Heart right ventricle (tissue), 16 donors: Measurements from ENCODE around the gene LOXHD1. TPM values are rescaled to one million over a fixed set of nuclear protein-coding genes. Genes with fewer than 3 reads are reported as not detected.

Source experiments
- ATAC-seq, 8 donors: fragments of 200-7000 bp; cut with Tn5 transposase; one replicate each; pipeline ENCODE4 v1.9.1; 2020; ENCODE audit warnings: mild to moderate bottlenecking in 8 of 8, moderate library complexity in 8 of 8, moderate number of reproducible peaks in 1 of 8
- DNase-seq, 2 donors: peaks; one replicate each; pipeline ENCODE4 v3.0.0-alpha.2; 2020
- H3K27ac ChIP-seq, 10 donors: fragments of 200-600 bp; sonication (generic) in 2 of 10; one replicate each; pipeline versions ENCODE4 v1.5.0 to v1.8.0; 2020 to 2022; ENCODE audit warnings: mild to moderate bottlenecking in 3 of 10
- H3K27me3 ChIP-seq, 7 donors: fragments of 200-600 bp; one replicate each; pipeline ENCODE4 v1.8.0; 2021 to 2022; ENCODE audit warnings: mild to moderate bottlenecking in 2 of 7
- H3K36me3 ChIP-seq, 9 donors: fragments of 200-600 bp; sonication (generic) in 1 of 9; one replicate each; pipeline versions ENCODE4 v1.5.0 to v1.8.0; 2020 to 2022; ENCODE audit warnings: mild to moderate bottlenecking in 2 of 9
- H3K4me1 ChIP-seq, 9 donors: fragments of 200-600 bp; sonication (generic) in 1 of 9; one replicate each; pipeline versions ENCODE4 v1.5.0 to v1.8.0; 2020 to 2022; ENCODE audit warnings: mild to moderate bottlenecking in 4 of 9
- H3K4me3 ChIP-seq, 10 donors: fragments of 200-600 bp; sonication (generic) in 2 of 10; one replicate each; pipeline versions ENCODE4 v1.5.0 to v1.8.0; 2020 to 2022; ENCODE audit warnings: mild to moderate bottlenecking in 7 of 10, moderate library complexity in 2 of 10
- H3K9me3 ChIP-seq, 11 donors: fragments of 200-600 bp in 10 of 11; sonication (generic) in 2 of 11; one replicate each; pipeline versions ENCODE4 v1.5.0 to v1.8.0; 2013 to 2022; ENCODE audit warnings: mild to moderate bottlenecking in 2 of 11, control low read depth in 1 of 11, moderate library complexity in 1 of 11
- WGBS, 2 donors: extraction: QIAGEN DNeasy Blood & Tissue Kit; methylation state at CpG; one replicate each; pipeline ENCODE4 v1.1.7; 2013; ENCODE audit warnings: inconsistent platforms in 1 of 2; 5-methylcytosine and 5-hydroxymethylcytosine counted together
- intact Hi-C, 10 donors: fragments of 100-400 bp; cut with DNase I; formaldehyde crosslinking; loops; one replicate each; pipeline versions ENCODE4 v1.11.1 to v1.14.2; 2022
- polyA plus RNA-seq, 2 donors: library from polyadenylated mRNA; stranded (reverse); fragments of 200-250 nt; gene quantifications; one replicate each; pipeline ENCODE4 v1.2.3, GENCODE V29; 2013
- total RNA-seq, 10 donors: library from RNA; stranded (reverse); fragmentation: NEBNext Ultra II Directional in 3 of 10; extraction: Animal tissue kit (Norgen Biotek cat#: 25700) in 3 of 10; gene quantifications; one replicate each; pipeline versions ENCODE4 v1.2.1 to v1.2.4, GENCODE V29; 2021 to 2023
- TF ChIP-seq, protein P1 (sequence below), 9 donors: fragments of 200-600 bp; sonication (generic) in 2 of 9; IDR thresholded peaks; one replicate each; pipeline versions ENCODE4 v1.5.0 to v1.8.0; 2021 to 2022; ENCODE audit warnings: antibody characterized with exemption in 9 of 9, mild to moderate bottlenecking in 5 of 9, moderate library complexity in 1 of 9
- donor health status: Arrhythmogenic right ventricular cardiomyopathy.
- donor health status: ischemic (EF 13 %, LVEDD 7.1; RV severe dilation, severe dysfunction).
- donor health status: healthy with polysubstance abuse.
- donor health status: DM: no; HTN: yes; CAD: no.
- donor health status: DM: no; HTN: no; CAD: no.
- donor health status: ischemic (EF 25% LVEDD 6.9; RV normal size, moderate dysfunction).
- donor health status: ischemic (EF 25% LVEDD 5.7; RV mildly dilated, moderate dysfunction).
- donor health status: healthy.
- donor health status: DM: yes; HTN: yes; CAD: no.
- donor health status: Ischemic cardiomyopathy.
- donor health status: ischemic (EF 35%, LVEDD 5.7; RV mildly dilated, moderate dysfunction).
- donor health status: nonischemic (EF 11% LVEDD 7.7; RV severe dilation, severe dysfunction).
- donor health status: DM: yes; HTN: yes; CAD: no.
- donor health status: PGD.
- donor health status: ischemic (EF 29% LVEDD 5.4; RV normal size, mild dysfunction).
- donor health status: nonischemic (EF 23%, LVEDD 6.1; RV moderate dilation, normal function).

Gene LOXHD1
- total and polyA plus RNA-seq, 12 donors, result 0.15 to 1.9 (median 0.88) TPM

DNA sequence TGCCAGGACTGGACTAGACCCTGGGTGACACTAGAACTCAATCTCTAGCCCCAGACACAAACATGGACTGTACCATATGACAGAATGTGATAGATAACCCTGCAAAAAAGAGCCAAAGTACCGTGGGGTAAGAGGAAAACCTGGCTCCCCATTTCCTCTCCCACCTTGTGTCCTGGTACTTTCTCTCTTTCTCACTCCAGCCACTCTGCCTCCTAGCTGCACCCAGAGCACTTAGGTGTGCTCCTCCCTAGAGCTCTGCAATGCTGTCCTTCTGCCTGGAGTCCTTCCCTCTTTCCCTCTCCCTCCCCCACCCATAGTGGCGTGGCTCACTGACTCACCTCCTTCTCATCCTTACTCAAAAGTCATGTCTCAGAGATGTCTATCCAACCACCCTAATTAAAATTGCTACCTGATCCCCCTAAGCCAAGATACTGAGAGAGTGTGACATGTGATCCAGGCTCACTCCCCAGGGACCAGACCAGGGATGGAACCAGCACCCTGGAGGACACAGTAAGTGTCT lies 171.3 kb downstream of the LOXHD1 start:
- DNase-seq, result no peak
- no peaks in the 10 kb centered on the region for H3K36me3 ChIP-seq
- H3K9me3 ChIP-seq, result peaks cover 0 to 10% (median 4%) of the 10 kb centered on the region in 11 donors
- H3K4me1 ChIP-seq, result peaks cover 0 to 21% (median 6%) of the 10 kb centered on the region in 9 donors
- no peak overlapping the region for H3K4me3 ChIP-seq
- TF ChIP-seq, protein P1, sequence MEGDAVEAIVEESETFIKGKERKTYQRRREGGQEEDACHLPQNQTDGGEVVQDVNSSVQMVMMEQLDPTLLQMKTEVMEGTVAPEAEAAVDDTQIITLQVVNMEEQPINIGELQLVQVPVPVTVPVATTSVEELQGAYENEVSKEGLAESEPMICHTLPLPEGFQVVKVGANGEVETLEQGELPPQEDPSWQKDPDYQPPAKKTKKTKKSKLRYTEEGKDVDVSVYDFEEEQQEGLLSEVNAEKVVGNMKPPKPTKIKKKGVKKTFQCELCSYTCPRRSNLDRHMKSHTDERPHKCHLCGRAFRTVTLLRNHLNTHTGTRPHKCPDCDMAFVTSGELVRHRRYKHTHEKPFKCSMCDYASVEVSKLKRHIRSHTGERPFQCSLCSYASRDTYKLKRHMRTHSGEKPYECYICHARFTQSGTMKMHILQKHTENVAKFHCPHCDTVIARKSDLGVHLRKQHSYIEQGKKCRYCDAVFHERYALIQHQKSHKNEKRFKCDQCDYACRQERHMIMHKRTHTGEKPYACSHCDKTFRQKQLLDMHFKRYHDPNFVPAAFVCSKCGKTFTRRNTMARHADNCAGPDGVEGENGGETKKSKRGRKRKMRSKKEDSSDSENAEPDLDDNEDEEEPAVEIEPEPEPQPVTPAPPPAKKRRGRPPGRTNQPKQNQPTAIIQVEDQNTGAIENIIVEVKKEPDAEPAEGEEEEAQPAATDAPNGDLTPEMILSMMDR (IDR thresholded peaks at IDR 0.05), result no peak
- no peak overlapping the region for H3K27ac ChIP-seq
- intact Hi-C loops, result loop anchor here in 4 of 10 donors (10.0 kb wide), 4 partner anchors 71 to 321 kb away; a partner anchor contains a TSS
- WGBS, 2 donors, result 42 to 66% methylated on average over 2 of the region's 2 CpGs
- no peaks in the 10 kb centered on the region for H3K27me3 ChIP-seq
- ATAC-seq, result no peak

DNA sequence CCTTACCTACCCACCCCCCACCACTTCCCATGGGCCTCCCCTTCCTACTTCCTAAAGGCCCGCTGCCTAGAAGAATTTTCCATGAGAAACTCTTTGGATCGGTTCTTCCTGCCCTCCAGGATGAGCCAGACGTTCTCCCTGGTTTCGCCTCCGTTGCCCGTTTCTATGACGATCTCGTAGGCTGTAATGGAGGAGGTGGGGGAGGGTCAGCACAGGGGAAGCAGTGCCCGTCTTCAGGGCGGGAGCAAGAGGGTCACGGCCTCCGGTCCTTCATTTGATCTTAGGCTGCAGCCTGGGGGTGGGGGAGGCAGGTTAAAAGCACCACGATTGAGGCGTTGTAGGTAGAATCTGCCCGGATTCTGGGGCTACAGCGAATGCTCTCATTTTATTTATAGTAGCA lies 172.0 kb downstream of the LOXHD1 start:
- H3K4me1 ChIP-seq, result peaks cover 0 to 21% (median 6%) of the 10 kb centered on the region in 9 donors
- peaks cover 0 to 10% (median 4%) of the 10 kb centered on the region in 11 donors for H3K9me3 ChIP-seq
- H3K36me3 ChIP-seq, result no peaks in the 10 kb centered on the region
- H3K27ac ChIP-seq, result no peak overlapping the region
- TF ChIP-seq, protein P1 (IDR thresholded peaks at IDR 0.05), result no peak
- ATAC-seq (no peak), DNase-seq (no peak)
- intact Hi-C loops, result loop anchor here in 7 of 10 donors (5.0 to 10.0 kb wide), 7 partner anchors 70 to 320 kb away; a partner anchor contains a TSS
- 27 to 34% methylated on average over 16 of the region's 16 CpGs for WGBS, 2 donors
- H3K4me3 ChIP-seq, result peak overlapping the region in 2 of 10 donors; percentile 11 to 13
- H3K27me3 ChIP-seq, result no peaks in the 10 kb centered on the region

DNA sequence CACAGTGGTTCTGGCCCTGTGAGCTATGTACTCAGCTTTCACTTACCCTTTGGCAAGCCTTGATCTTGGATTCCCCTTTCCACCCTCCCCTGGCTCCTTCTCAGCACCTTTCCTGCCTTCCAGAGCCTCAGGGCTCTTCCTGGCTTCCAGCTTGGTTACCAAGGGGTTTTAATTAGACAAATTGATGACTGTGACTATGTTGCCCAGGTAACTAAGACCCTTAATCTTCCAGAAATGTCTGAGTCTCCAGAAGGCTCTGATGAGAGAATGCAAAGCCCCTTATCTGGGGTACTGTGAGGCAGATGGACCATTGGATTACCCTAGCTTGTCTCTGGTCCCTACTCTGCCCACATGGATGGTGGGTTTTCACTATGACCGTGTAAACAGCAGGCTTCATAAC lies 174.2 kb downstream of the LOXHD1 start:
- no peak for DNase-seq
- Histone ChIP-seq H3K27me3 (no peaks in the 10 kb centered on the region), H3K36me3 (no peaks in the 10 kb centered on the region), H3K27ac (no peak overlapping the region), H3K4me1 (peaks cover 0 to 9% (median under 1%) of the 10 kb centered on the region in 9 donors), H3K9me3 (peaks cover 0 to 10% (median 4%) of the 10 kb centered on the region in 11 donors), H3K4me3 (no peak overlapping the region)
- TF ChIP-seq, protein P1 (IDR thresholded peaks at IDR 0.05), result no peak
- WGBS, 2 donors, result 93 to 100% methylated on average over 1 of the region's 1 CpG
- intact Hi-C loops, result loop anchor here in 7 of 10 donors (5.0 to 10.0 kb wide), 7 partner anchors 68 to 318 kb away; a partner anchor contains a TSS
- no peak for ATAC-seq

DNA sequence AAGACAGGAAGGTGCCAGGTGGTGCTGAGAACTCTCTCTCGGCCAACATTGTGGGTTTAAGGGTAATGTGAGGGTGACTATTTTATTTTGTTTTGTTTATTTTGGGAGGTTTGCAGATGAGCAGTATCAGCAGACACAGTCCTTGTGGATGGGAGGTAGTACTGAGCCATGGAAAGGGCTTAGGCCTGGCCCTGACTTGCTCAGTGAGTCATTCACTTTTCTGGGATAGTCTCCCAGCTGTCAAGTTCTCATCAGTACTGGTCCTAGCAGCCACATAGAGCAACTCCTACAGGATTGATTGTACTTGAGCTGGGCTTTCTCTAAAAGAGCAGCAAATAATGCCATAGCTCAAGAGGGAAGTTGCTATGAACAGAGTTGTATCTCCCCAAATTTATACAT lies 175.2 kb downstream of the LOXHD1 start:
- Histone ChIP-seq H3K27ac (no peak overlapping the region), H3K4me1 (peaks cover 0 to 9% (median 0%) of the 10 kb centered on the region in 9 donors), H3K36me3 (no peaks in the 10 kb centered on the region), H3K9me3 (peaks cover 0 to 10% (median 4%) of the 10 kb centered on the region in 11 donors), H3K4me3 (no peak overlapping the region), H3K27me3 (no peaks in the 10 kb centered on the region)
- WGBS, 2 donors, result 75 to 83% methylated on average over 1 of the region's 1 CpG
- DNase-seq, result no peak
- TF ChIP-seq, protein P1 (IDR thresholded peaks at IDR 0.05), result no peak
- peak in 5 of 8 donors; percentile 45 to 77 (median 63) for ATAC-seq
- intact Hi-C loops, result loop anchor here in 9 of 10 donors (1.0 to 10.0 kb wide), 9 partner anchors 67 to 317 kb away; a partner anchor contains a TSS
